ENCODE results near the gene NFYB.
"Not testable (repeated sequence)": the region's sequence is repeated elsewhere in the genome, so short reads cannot be mapped to it uniquely, and the experiment has no call there.

The NFYB gene

GRCh38 chr12:104180374-104180773 lies 42.4 kb upstream of the NFYB start:
- no peak for DNase-seq (ENCODE audit: low read depth)
- no peak for TF ChIP-seq CTCF (IDR thresholded peaks at IDR 0.05; ENCODE audit: low read depth, low read length, missing control alignments)
- no peak overlapping the region for H3K4me3 ChIP-seq (ENCODE audit: low read depth, low read length)

- no peak for DNase-seq (ENCODE audit: low read depth)
- TF ChIP-seq CTCF (IDR thresholded peaks at IDR 0.05; ENCODE audit: low read depth, low read length, missing control alignments): no peak
- no peak overlapping the region for H3K4me3 ChIP-seq (ENCODE audit: low read depth, low read length)
Observed at GRCh38 chr12:104177663-104178501, 39.9 kb upstream of the NFYB start.

GRCh38 chr12:104177336-104177662 lies 39.3 kb upstream of the NFYB start:
- no peak overlapping the region for H3K4me3 ChIP-seq (ENCODE audit: low read depth, low read length)
- TF ChIP-seq CTCF (IDR thresholded peaks at IDR 0.05; ENCODE audit: low read depth, low read length, missing control alignments): no peak
- no peak for DNase-seq (ENCODE audit: low read depth)

- H3K4me3 ChIP-seq (ENCODE audit: low read depth, low read length): no peak overlapping the region
- no peak for TF ChIP-seq CTCF (IDR thresholded peaks at IDR 0.05; ENCODE audit: low read depth, low read length, missing control alignments)
- DNase-seq (ENCODE audit: low read depth): no peak
Observed at GRCh38 chr12:104175726-104176247, 37.8 kb upstream of the NFYB start.

GRCh38 chr12:104173804-104174203 lies 35.8 kb upstream of the NFYB start:
- H3K4me3 ChIP-seq (ENCODE audit: low read depth, low read length); DNase-seq (ENCODE audit: low read depth): not testable (repeated sequence)

- DNase-seq (ENCODE audit: low read depth): no peak
- H3K4me3 ChIP-seq (ENCODE audit: low read depth, low read length): no peak overlapping the region
- TF ChIP-seq CTCF (IDR thresholded peaks at IDR 0.05; ENCODE audit: low read depth, low read length, missing control alignments): no peak
Observed at GRCh38 chr12:104172570-104172947, 34.5 kb upstream of the NFYB start.

- no peak for TF ChIP-seq CTCF (IDR thresholded peaks at IDR 0.05; ENCODE audit: low read depth, low read length, missing control alignments)
- H3K4me3 ChIP-seq (ENCODE audit: low read depth, low read length): no peak overlapping the region
Observed at GRCh38 chr12:104171785-104172569, 34.0 kb upstream of the NFYB start.

More at GRCh38 chr12:104171785-104172569, 34.0 kb upstream of the NFYB start:
- no peak for DNase-seq (ENCODE audit: low read depth)

Data from GM12864 (cell line).